HG03432 (cell line): ENCODE results near the gene KASH5.

Experiments used
- ATAC-seq: cut with Tn5 transposase; IDR thresholded peaks from one replicate; pipeline ENCODE4 v1.9.1; 2021; ENCODE audit warnings: mild to moderate bottlenecking, moderate library complexity; ENCODE audit not compliant: unreplicated experiment

The KASH5 gene

GRCh38 chr19:49393881-49394280 is 5.8 kb downstream of the KASH5 start:
- no peak for ATAC-seq

GRCh38 chr19:49395581-49396407 is 7.7 kb downstream of the KASH5 start:
- no peak for ATAC-seq

- ATAC-seq = no peak
Measured at GRCh38 chr19:49396738-49397505, 8.9 kb downstream of the KASH5 start.

- ATAC-seq = no peak
Measured at GRCh38 chr19:49398001-49398615, 10.1 kb downstream of the KASH5 start.

GRCh38 chr19:49398931-49399330 is 10.9 kb downstream of the KASH5 start:
- ATAC-seq = no peak

GRCh38 chr19:49400029-49400428 is 12.0 kb downstream of the KASH5 start:
- ATAC-seq = no peak

GRCh38 chr19:49403404-49404187 is 15.5 kb downstream of the KASH5 start:
- ATAC-seq = no peak

- no peak for ATAC-seq
Measured at GRCh38 chr19:49407079-49407478, 19.0 kb downstream of the KASH5 start.

- no peak for ATAC-seq
Measured at GRCh38 chr19:49407482-49408015, 19.5 kb downstream of the KASH5 start.

- ATAC-seq = no peak
Measured at GRCh38 chr19:49408816-49409440, 20.9 kb downstream of the KASH5 start.

- ATAC-seq = no peak
Measured at GRCh38 chr19:49409441-49410029, 21.5 kb downstream of the KASH5 start.

GRCh38 chr19:49411681-49412326 is 23.8 kb downstream of the KASH5 start:
- ATAC-seq = no peak

GRCh38 chr19:49413348-49413747 is 25.3 kb downstream of the KASH5 start:
- ATAC-seq = no peak

- ATAC-seq = no peak
Measured at GRCh38 chr19:49414256-49414655, 26.2 kb downstream of the KASH5 start.

- ATAC-seq = no peak
Measured at GRCh38 chr19:49415102-49415809, 27.2 kb downstream of the KASH5 start.

- ATAC-seq = no peak
Measured at GRCh38 chr19:49415810-49416200, 27.8 kb downstream of the KASH5 start.

GRCh38 chr19:49417088-49417487 is 29.0 kb downstream of the KASH5 start:
- no peak for ATAC-seq

GRCh38 chr19:49418511-49418910 is 30.5 kb downstream of the KASH5 start:
- no peak for ATAC-seq

- no peak for ATAC-seq
Measured at GRCh38 chr19:49419173-49419572, 31.1 kb downstream of the KASH5 start.
